ENCODE measurements around the gene STX18. TPM values are rescaled to one million over a fixed set of nuclear protein-coding genes. Genes with fewer than 3 reads are reported as not detected.
A peak's percentile ranks its signal among the peaks of the same experiment; 100 is the strongest.

STX18 gene
- total and polyA plus RNA-seq, 2 of the 13 experiments (the other 11 are each of a cell fraction or from before 2014, with no cell fraction given) = 23.9 to 37.1 TPM

DNA sequence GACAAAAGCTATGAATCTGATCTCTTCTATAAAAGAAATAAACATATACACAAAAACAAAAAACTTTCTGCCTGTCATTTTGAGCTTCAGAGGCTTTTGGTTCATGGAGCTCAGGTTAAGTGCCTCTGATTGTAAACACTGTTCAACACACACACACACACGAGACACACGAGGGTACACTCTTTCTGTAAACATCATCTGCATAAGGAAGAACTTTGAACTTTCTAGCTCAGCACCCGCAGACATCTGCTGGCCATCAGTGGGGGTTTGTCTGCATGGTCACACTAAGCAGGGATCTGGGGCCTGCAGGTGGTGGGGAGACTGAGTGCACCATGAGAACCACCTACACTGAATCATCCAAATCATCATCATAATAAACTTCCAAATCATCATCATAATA is 54.9 kb downstream of the STX18 start (continued):
- TF ChIP-seq RELA (CRISPR knock-in tag; IDR thresholded peaks at IDR 0.05) (no peak), ZNF598 (CRISPR knock-in tag; IDR thresholded peaks at IDR 0.05; ENCODE audit: borderline replicate concordance) (no peak), ZNF703 (CRISPR knock-in tag; IDR thresholded peaks at IDR 0.05; ENCODE audit: borderline replicate concordance) (no peak), ZFY (CRISPR knock-in tag; IDR thresholded peaks at IDR 0.05) (peak; percentile 40; the same call in 1 of the 2 replicates), TMF1 (CRISPR knock-in tag; IDR thresholded peaks at IDR 0.05; ENCODE audit: low read depth) (no peak), HOXA7 (CRISPR knock-in tag; IDR thresholded peaks at IDR 0.05) (no peak), ZNF543 (CRISPR knock-in tag; IDR thresholded peaks at IDR 0.05) (no peak), POLR2AphosphoS2 (IDR thresholded peaks at IDR 0.05; ENCODE audit: low read depth, low read length) (no peak), HDAC1 (CRISPR knock-in tag; IDR thresholded peaks at IDR 0.05) (no peak), KLF13 (CRISPR knock-in tag; IDR thresholded peaks at IDR 0.05) (no peak), ZNF644 (CRISPR knock-in tag; IDR thresholded peaks at IDR 0.05; ENCODE audit: low read depth) (0 out of 2 replicates have a peak, but pooled peaks have one; percentile 33), MTA3 (CRISPR knock-in tag; IDR thresholded peaks at IDR 0.05) (no peak), GTF2F1 (IDR thresholded peaks at IDR 0.05; ENCODE audit: low read length) (no peak), CENPBD1 (CRISPR knock-in tag; IDR thresholded peaks at IDR 0.05; ENCODE audit: borderline replicate concordance, low read depth) (no peak), ZBTB25 (CRISPR knock-in tag; IDR thresholded peaks at IDR 0.05) (no peak), ZNF260 (CRISPR knock-in tag; IDR thresholded peaks at IDR 0.05; ENCODE audit: borderline replicate concordance, low read depth) (no peak), ZNF317 (CRISPR knock-in tag; IDR thresholded peaks at IDR 0.05) (no peak), CHCHD3 (CRISPR knock-in tag; IDR thresholded peaks at IDR 0.05) (no peak), ZNF614 (CRISPR knock-in tag; IDR thresholded peaks at IDR 0.05; ENCODE audit: borderline replicate concordance) (0 out of 2 replicates have a peak, but pooled peaks have one; percentile 27)
- TF ChIP-seq, protein P1, sequence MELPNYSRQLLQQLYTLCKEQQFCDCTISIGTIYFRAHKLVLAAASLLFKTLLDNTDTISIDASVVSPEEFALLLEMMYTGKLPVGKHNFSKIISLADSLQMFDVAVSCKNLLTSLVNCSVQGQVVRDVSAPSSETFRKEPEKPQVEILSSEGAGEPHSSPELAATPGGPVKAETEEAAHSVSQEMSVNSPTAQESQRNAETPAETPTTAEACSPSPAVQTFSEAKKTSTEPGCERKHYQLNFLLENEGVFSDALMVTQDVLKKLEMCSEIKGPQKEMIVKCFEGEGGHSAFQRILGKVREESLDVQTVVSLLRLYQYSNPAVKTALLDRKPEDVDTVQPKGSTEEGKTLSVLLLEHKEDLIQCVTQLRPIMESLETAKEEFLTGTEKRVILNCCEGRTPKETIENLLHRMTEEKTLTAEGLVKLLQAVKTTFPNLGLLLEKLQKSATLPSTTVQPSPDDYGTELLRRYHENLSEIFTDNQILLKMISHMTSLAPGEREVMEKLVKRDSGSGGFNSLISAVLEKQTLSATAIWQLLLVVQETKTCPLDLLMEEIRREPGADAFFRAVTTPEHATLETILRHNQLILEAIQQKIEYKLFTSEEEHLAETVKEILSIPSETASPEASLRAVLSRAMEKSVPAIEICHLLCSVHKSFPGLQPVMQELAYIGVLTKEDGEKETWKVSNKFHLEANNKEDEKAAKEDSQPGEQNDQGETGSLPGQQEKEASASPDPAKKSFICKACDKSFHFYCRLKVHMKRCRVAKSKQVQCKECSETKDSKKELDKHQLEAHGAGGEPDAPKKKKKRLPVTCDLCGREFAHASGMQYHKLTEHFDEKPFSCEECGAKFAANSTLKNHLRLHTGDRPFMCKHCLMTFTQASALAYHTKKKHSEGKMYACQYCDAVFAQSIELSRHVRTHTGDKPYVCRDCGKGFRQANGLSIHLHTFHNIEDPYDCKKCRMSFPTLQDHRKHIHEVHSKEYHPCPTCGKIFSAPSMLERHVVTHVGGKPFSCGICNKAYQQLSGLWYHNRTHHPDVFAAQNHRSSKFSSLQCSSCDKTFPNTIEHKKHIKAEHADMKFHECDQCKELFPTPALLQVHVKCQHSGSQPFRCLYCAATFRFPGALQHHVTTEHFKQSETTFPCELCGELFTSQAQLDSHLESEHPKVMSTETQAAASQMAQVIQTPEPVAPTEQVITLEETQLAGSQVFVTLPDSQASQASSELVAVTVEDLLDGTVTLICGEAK (IDR thresholded peaks at IDR 0.05) = no peak
- TF ChIP-seq, protein P1 (CRISPR knock-in tag; IDR thresholded peaks at IDR 0.05) = no peak

Measured in HepG2 (cell line).